NCI-H1417 (cell line): Measurements from ENCODE around the gene TMEM141.

ENCODE experiments used
- DNase-seq, 3 experiments: peaks; one replicate each; lab custom pipeline; 2025; lab: John Stamatoyannopoulos, UW

Gene TMEM141

GRCh38 chr9:136814725-136815421, 23.7 kb downstream of the TMEM141 start:
- DNase-seq: no peak

GRCh38 chr9:136815422-136815782, 24.3 kb downstream of the TMEM141 start:
- DNase-seq: no peak

- no peak for DNase-seq
These were observed 30.1 kb downstream of the TMEM141 start for GRCh38 chr9:136820971-136821825.

GRCh38 chr9:136821826-136822544, 30.8 kb downstream of the TMEM141 start:
- DNase-seq: no peak

GRCh38 chr9:136823136-136824046, 32.2 kb downstream of the TMEM141 start:
- peak in 2 of 3 experiments; percentile 85 to 93 for DNase-seq

- no peak for DNase-seq
These were observed 33.5 kb downstream of the TMEM141 start for GRCh38 chr9:136824496-136825225.

GRCh38 chr9:136825295-136826187, 34.4 kb downstream of the TMEM141 start:
- DNase-seq: no peak

- no peak for DNase-seq
These were observed 35.0 kb downstream of the TMEM141 start for GRCh38 chr9:136826188-136826541.

- DNase-seq: no peak
These were observed 35.8 kb downstream of the TMEM141 start for GRCh38 chr9:136826703-136827582.

GRCh38 chr9:136827794-136828473, 36.8 kb downstream of the TMEM141 start:
- no peak for DNase-seq

- DNase-seq: no peak
These were observed 37.5 kb downstream of the TMEM141 start for GRCh38 chr9:136828474-136829140.

GRCh38 chr9:136829412-136829811, 38.3 kb downstream of the TMEM141 start:
- DNase-seq: no peak

- no peak for DNase-seq
These were observed 39.1 kb downstream of the TMEM141 start for GRCh38 chr9:136829981-136830885.

- no peak for DNase-seq
These were observed 40.0 kb downstream of the TMEM141 start for GRCh38 chr9:136831002-136831719.

GRCh38 chr9:136831720-136832104, 40.6 kb downstream of the TMEM141 start:
- no peak for DNase-seq

- DNase-seq: no peak
These were observed 41.4 kb downstream of the TMEM141 start for GRCh38 chr9:136832581-136832980.
